AG08396 (cell line): ENCODE measurements around the gene KDM2B.
A peak's percentile ranks its signal among the peaks of the same experiment; 100 is the strongest.

ENCODE experiments used
- DNase-seq: peaks from one replicate; pipeline ENCODE4 v3.0.0; 2012; ENCODE audit warnings: low spot score, mixed read lengths

Gene KDM2B

GRCh38 chr12:121461048-121461447, 119.8 kb downstream of the KDM2B start:
- no peak for DNase-seq

GRCh38 chr12:121456551-121456950, 124.3 kb downstream of the KDM2B start:
- no peak for DNase-seq

- DNase-seq, result no peak
Measured at GRCh38 chr12:121455766-121456420, 124.9 kb downstream of the KDM2B start.

- DNase-seq, result no peak
Measured at GRCh38 chr12:121454921-121455320, 125.9 kb downstream of the KDM2B start.

GRCh38 chr12:121453629-121454028, 127.2 kb downstream of the KDM2B start:
- DNase-seq, result no peak

GRCh38 chr12:121452985-121453360, 127.8 kb downstream of the KDM2B start:
- no peak for DNase-seq

- DNase-seq, result no peak
Measured at GRCh38 chr12:121452340-121452984, 128.4 kb downstream of the KDM2B start.

- no peak for DNase-seq
Measured at GRCh38 chr12:121451961-121452339, 128.9 kb downstream of the KDM2B start.

- no peak for DNase-seq
Measured at GRCh38 chr12:121448771-121449315, 132.0 kb downstream of the KDM2B start.

GRCh38 chr12:121446750-121447149, 134.1 kb downstream of the KDM2B start:
- no peak for DNase-seq

- no peak for DNase-seq
Measured at GRCh38 chr12:121444842-121445202, 136.0 kb downstream of the KDM2B start.

- DNase-seq, result no peak
Measured at GRCh38 chr12:121443911-121444841, 136.6 kb downstream of the KDM2B start.

GRCh38 chr12:121443193-121443870, 137.5 kb downstream of the KDM2B start:
- DNase-seq, result peak; percentile 97

GRCh38 chr12:121442028-121442948, 138.5 kb downstream of the KDM2B start:
- DNase-seq, result no peak

- DNase-seq, result no peak
Measured at GRCh38 chr12:121441555-121441954, 139.3 kb downstream of the KDM2B start.

GRCh38 chr12:121440768-121441167, 140.1 kb downstream of the KDM2B start:
- DNase-seq, result no peak

GRCh38 chr12:121439715-121440114, 141.1 kb downstream of the KDM2B start:
- DNase-seq, result no peak

GRCh38 chr12:121438905-121439304, 141.9 kb downstream of the KDM2B start:
- no peak for DNase-seq

GRCh38 chr12:121436706-121437105, 144.1 kb downstream of the KDM2B start:
- no peak for DNase-seq

- no peak for DNase-seq
Measured at GRCh38 chr12:121432740-121433480, 147.9 kb downstream of the KDM2B start.
